Tibial nerve (tissue), 3 donors: ENCODE data around the gene GEN1.

Experiments
- POLR2A ChIP-seq, 2 donors: fragments of 450-650 bp; IDR thresholded peaks; one replicate each; pipeline ENCODE4 v1.6.1; 2017; ENCODE audit warnings: antibody characterized with exemption in 2 of 2, mild to moderate bottlenecking in 2 of 2, moderate library complexity in 2 of 2
- TF ChIP-seq, protein P1 (sequence below), 5 experiments: fragments of 200-600 bp in 3 of 5; fragments of 450-650 bp in 2 of 5; sonication (generic) in 3 of 5; IDR thresholded peaks; one replicate each; pipeline ENCODE4 v1.5.1; 2016 to 2019; ENCODE audit warnings: antibody characterized with exemption in 5 of 5, mild to moderate bottlenecking in 3 of 5, moderate library complexity in 2 of 5

DNA sequence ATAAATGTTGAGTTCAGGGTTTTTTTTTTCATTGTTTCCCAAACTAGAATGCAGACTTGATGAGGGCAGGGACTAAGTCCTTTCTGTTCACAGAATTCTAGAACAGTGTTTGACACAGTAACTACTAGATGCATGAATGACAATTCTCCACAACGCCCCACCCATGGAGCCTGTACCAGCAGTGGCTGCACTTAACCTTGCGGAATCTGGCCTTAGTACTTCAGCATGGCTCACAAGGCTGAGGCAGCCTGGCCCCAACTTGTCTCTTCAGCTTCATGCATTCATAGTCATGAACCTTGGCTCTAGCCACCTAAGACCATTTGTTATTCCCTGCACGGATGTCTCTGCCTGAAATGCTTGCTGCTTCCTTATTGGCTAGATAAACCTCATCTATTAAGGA lies 32.8 kb downstream of the GEN1 start:
- TF ChIP-seq, protein P1, sequence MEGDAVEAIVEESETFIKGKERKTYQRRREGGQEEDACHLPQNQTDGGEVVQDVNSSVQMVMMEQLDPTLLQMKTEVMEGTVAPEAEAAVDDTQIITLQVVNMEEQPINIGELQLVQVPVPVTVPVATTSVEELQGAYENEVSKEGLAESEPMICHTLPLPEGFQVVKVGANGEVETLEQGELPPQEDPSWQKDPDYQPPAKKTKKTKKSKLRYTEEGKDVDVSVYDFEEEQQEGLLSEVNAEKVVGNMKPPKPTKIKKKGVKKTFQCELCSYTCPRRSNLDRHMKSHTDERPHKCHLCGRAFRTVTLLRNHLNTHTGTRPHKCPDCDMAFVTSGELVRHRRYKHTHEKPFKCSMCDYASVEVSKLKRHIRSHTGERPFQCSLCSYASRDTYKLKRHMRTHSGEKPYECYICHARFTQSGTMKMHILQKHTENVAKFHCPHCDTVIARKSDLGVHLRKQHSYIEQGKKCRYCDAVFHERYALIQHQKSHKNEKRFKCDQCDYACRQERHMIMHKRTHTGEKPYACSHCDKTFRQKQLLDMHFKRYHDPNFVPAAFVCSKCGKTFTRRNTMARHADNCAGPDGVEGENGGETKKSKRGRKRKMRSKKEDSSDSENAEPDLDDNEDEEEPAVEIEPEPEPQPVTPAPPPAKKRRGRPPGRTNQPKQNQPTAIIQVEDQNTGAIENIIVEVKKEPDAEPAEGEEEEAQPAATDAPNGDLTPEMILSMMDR (IDR thresholded peaks at IDR 0.05), result no peak
- no peak for TF ChIP-seq POLR2A (IDR thresholded peaks at IDR 0.05)
